Spleen (tissue), 11 donors: Measurements from ENCODE around the gene MYO1A. TPM values are rescaled to one million over a fixed set of nuclear protein-coding genes. Genes with fewer than 3 reads are reported as not detected.
A peak's percentile ranks its signal among the peaks of the same experiment; 100 is the strongest.

Experiments
- DNase-seq: peaks from one replicate; pipeline ENCODE4 v3.0.0-alpha.2; 2020
- H3K27ac ChIP-seq, 8 donors: fragments of 200-600 bp; sonication (generic) in 7 of 8; 1 replicate in 4 of 8; 2 replicates in 4 of 8; pipeline versions ENCODE4 v1.5.0 to v1.8.0; 2016 to 2021; ENCODE audit warnings: inconsistent platforms in 4 of 8, mild to moderate bottlenecking in 4 of 8, moderate library complexity in 1 of 8
- H3K27me3 ChIP-seq, 7 donors: fragments of 200-600 bp; sonication (generic) in 6 of 7; replicated peaks in 1 of 7; 1 replicate in 4 of 7; 2 replicates in 3 of 7; pipeline versions ENCODE4 v1.5.0 to v1.8.0; 2016 to 2021; ENCODE audit warnings: inconsistent platforms in 3 of 7, mild to moderate bottlenecking in 1 of 7
- H3K36me3 ChIP-seq, 6 donors: fragments of 200-600 bp; sonication (generic) in 5 of 6; 1 replicate in 4 of 6; 2 replicates in 2 of 6; pipeline versions ENCODE4 v1.5.0 to v1.8.0; 2016 to 2021; ENCODE audit warnings: inconsistent platforms in 2 of 6
- H3K4me1 ChIP-seq, 6 donors: fragments of 200-600 bp; sonication (generic) in 5 of 6; 1 replicate in 3 of 6; 2 replicates in 3 of 6; pipeline versions ENCODE4 v1.5.0 to v1.8.0; 2016 to 2021; ENCODE audit warnings: inconsistent platforms in 3 of 6
- H3K4me3 ChIP-seq, 8 donors: fragments of 200-600 bp; sonication (generic) in 7 of 8; 1 replicate in 4 of 8; 2 replicates in 4 of 8; pipeline versions ENCODE4 v1.5.0 to v1.8.0; 2016 to 2021; ENCODE audit warnings: inconsistent platforms in 4 of 8, mild to moderate bottlenecking in 4 of 8, moderate library complexity in 2 of 8
- H3K9me3 ChIP-seq, 8 donors: fragments of 200-600 bp; sonication (generic) in 7 of 8; 1 replicate in 4 of 8; 2 replicates in 4 of 8; pipeline versions ENCODE4 v1.5.0 to v1.8.0; 2016 to 2021; ENCODE audit warnings: inconsistent platforms in 4 of 8
- CTCF ChIP-seq, 11 experiments: fragments of 200-600 bp in 7 of 11; fragments of 450-650 bp in 4 of 11; sonication (generic) in 4 of 11; IDR thresholded peaks in 8 of 11; conservative IDR thresholded peaks in 3 of 11; 1 replicate in 7 of 11; 2 replicates in 4 of 11; pipeline versions ENCODE4 v1.4.0 to v1.8.0; 2016 to 2021; ENCODE audit warnings: antibody characterized with exemption in 11 of 11, inconsistent platforms in 4 of 11, mild to moderate bottlenecking in 1 of 11
- POLR2A ChIP-seq, 3 donors: fragments of 450-650 bp; IDR thresholded peaks; one replicate each; pipeline ENCODE4 v1.5.1; 2017; ENCODE audit warnings: antibody characterized with exemption in 3 of 3, mild to moderate bottlenecking in 1 of 3
- POLR2AphosphoS5 ChIP-seq, 3 donors: sonication (generic); formaldehyde crosslinking; IDR thresholded peaks; one replicate each; pipeline ENCODE4 v1.5.1; 2017; ENCODE audit warnings: antibody characterized with exemption in 3 of 3
- WGBS, 5 donors: extraction: QIAGEN DNeasy Blood & Tissue Kit in 3 of 5; methylation state at CpG; one replicate each; pipeline versions ENCODE4 v1.1.5 to v1.1.7; 2013 to 2018; 5-methylcytosine and 5-hydroxymethylcytosine counted together
- intact Hi-C: fragments of 100-400 bp; cut with DNase I; formaldehyde crosslinking; loops from one replicate; pipeline ENCODE4 v1.15.0; 2023; ENCODE audit warnings: low total_unique reads
- polyA plus RNA-seq, 3 donors: library from polyadenylated mRNA; stranded (reverse); fragments of 200-250 nt; gene quantifications; one replicate each; pipeline ENCODE4 v1.2.1, GENCODE V29; 2013
- total RNA-seq, 7 donors: library from RNA; depleted of rRNA in 3 of 7; stranded (reverse); fragments of >200 nt in 3 of 7; fragmentation: NEBNext Ultra II Directional in 4 of 7; extraction: Animal tissue kit (Norgen Biotek cat#: 25700) in 4 of 7; gene quantifications; one replicate each; pipeline versions ENCODE4 v1.1.0 to v1.2.1, GENCODE V29; 2016 to 2021
- donor health status: healthy with polysubstance abuse.
- donor health status: DM: no; HTN: no; CAD: no; lungs with moderate emphysema.
- donor health status: DM: no; HTN: no; CAD: no.
- donor health status: Bipolar disorder and iron deficiency.
- donor health status: healthy.
- donor health status: DM: no; HTN: no; CAD: no.
- donor health status: DM: yes; HTN: yes; CAD: no.

MYO1A gene
- total and polyA plus RNA-seq, 10 donors: 0.12 to 1.4 (median 0.22) TPM; not detected in 1

GRCh38 chr12:57037264-57037663 is 12.7 kb downstream of the MYO1A start:
- no peaks in the 10 kb centered on the region for H3K27me3 ChIP-seq
- WGBS, 5 donors: 75 to 93% (median 85%) methylated on average over 3 of the region's 3 CpGs
- intact Hi-C loops: no loop called here
- H3K4me1 ChIP-seq: peaks cover 0 to 5% (median 0%) of the 10 kb centered on the region in 6 donors
- H3K9me3 ChIP-seq: no peaks in the 10 kb centered on the region
- TF ChIP-seq POLR2AphosphoS5 (IDR thresholded peaks at IDR 0.05): no peak
- no peak for TF ChIP-seq CTCF (IDR thresholded peaks at IDR 0.05 in 8 of 11, conservative IDR thresholded peaks at IDR 0.05 in 3 of 11)
- H3K27ac ChIP-seq: no peak overlapping the region
- no peak overlapping the region for H3K4me3 ChIP-seq
- no peak for DNase-seq
- H3K36me3 ChIP-seq: no peaks in the 10 kb centered on the region

DNA sequence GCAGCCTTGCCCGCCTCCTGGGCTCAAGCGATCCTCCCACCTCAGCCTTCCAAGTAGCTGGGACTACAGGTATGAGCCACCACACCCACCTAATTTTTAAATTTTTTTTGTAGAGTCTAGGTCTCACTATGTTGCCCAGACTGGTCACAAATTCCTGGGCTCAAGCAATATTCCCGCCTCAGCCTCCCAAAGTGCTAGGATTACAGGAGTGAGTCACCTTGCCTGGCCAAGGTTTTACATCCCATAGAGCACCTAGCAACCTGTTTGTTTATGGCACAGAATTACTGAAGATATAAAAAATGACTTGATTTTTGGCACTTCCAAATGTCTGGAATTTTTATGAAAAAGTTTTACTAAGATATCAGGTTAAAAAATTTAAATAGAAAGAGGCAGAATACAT is 16.5 kb downstream of the MYO1A start:
- intact Hi-C loops: no loop called here
- whole genome bisulfite sequencing, 5 donors: 94 to 99% (median 98%) methylated on average over 3 of the region's 3 CpGs
- no peak for TF ChIP-seq POLR2A (IDR thresholded peaks at IDR 0.05)
- Histone ChIP-seq H3K4me3 (no peak overlapping the region), H3K27ac (no peak overlapping the region), H3K27me3 (no peaks in the 10 kb centered on the region), H3K4me1 (peaks cover 0 to 12% (median 8%) of the 10 kb centered on the region in 6 donors), H3K36me3 (no peaks in the 10 kb centered on the region), H3K9me3 (no peaks in the 10 kb centered on the region)
- DNase-seq: no peak

DNA sequence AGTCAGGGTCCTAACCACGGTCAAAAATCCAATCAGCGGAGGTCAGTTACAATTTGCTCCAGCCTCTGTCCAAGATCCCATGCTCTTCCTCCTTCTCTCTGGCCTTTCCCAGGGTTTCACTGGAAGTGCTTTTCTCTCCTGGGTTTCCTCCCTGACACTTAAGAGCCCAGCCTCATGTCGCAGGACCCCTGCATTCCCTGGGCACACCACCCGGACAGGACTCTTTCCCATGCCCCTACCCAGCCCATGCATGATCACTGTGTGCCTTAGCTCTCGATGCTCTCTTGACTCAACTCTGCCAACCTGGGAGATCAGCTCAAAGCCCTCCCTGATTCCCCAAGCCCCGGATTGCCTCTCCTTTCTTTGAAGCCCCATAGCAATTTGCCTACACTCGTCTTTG is 18.1 kb downstream of the MYO1A start:
- Histone ChIP-seq H3K36me3 (no peaks in the 10 kb centered on the region), H3K4me1 (peaks cover 0 to 22% (median 8%) of the 10 kb centered on the region in 6 donors), H3K4me3 (no peak overlapping the region), H3K27me3 (no peaks in the 10 kb centered on the region), H3K9me3 (no peaks in the 10 kb centered on the region), H3K27ac (no peak overlapping the region)
- TF ChIP-seq POLR2AphosphoS5 (IDR thresholded peaks at IDR 0.05) (no peak), POLR2A (IDR thresholded peaks at IDR 0.05) (no peak), CTCF (IDR thresholded peaks at IDR 0.05 in 8 of 11, conservative IDR thresholded peaks at IDR 0.05 in 3 of 11) (no peak)
- 81 to 92% (median 87%) methylated on average over 7 of the region's 7 CpGs for WGBS, 5 donors
- no peak for DNase-seq
- intact Hi-C loops: no loop called here

DNA sequence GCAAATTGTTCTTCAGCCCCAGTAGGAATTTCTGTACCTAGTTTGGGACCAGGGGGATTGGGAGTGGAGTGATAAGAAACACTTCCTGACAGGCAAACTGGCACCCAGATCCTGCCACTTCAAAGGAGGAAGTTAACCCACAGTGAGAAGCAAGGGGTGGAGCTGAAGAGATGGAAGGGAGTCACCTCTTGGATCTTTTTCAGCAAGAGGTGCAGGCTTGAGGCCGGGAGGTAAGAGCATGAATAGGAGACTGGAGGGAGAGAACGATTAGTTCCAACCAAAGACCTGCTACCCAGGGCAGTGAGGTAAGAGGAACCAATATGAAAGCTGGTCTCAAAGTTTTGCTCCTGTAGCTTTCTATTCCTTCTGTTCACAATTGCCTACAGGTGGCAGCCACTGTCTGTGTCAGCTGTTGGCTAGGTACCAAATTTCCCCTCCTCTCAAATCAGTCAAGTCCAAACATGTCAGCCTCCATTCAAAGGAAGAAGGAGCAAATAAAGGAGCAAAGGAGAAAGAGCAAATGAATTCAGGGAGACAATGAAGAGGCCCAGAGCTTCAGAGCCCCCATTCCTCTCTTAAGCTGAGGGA is 18.7 kb downstream of the MYO1A start:
- WGBS, 5 donors: 0 to 25% (median 10%) methylated on average over 2 of the region's 2 CpGs
- Histone ChIP-seq H3K4me1 (peaks cover 0 to 22% (median 8%) of the 10 kb centered on the region in 6 donors), H3K27ac (no peak overlapping the region)

More for the DNA sequence above, 18.7 kb downstream of the MYO1A start:
- no peak for DNase-seq
- no peak overlapping the region for H3K4me3 ChIP-seq
- H3K36me3 ChIP-seq: no peaks in the 10 kb centered on the region
- H3K27me3 ChIP-seq: no peaks in the 10 kb centered on the region
- TF ChIP-seq CTCF (IDR thresholded peaks at IDR 0.05 in 8 of 11, conservative IDR thresholded peaks at IDR 0.05 in 3 of 11): peak in 5 of 11 experiments; percentile 7 to 18 (median 9)
- no peak for TF ChIP-seq POLR2A (IDR thresholded peaks at IDR 0.05)
- H3K9me3 ChIP-seq: no peaks in the 10 kb centered on the region
- intact Hi-C loops: no loop called here
